HFFc6 (cell line): ENCODE data around the gene HHIPL2. TPM values are rescaled to one million over a fixed set of nuclear protein-coding genes. Genes with fewer than 3 reads are reported as not detected.

ENCODE experiments used
- DNase-seq: peaks from one replicate; pipeline ENCODE4 v3.0.0-alpha.2; 2018
- H3K27ac Mint-ChIP-seq: 2 replicates; pipeline ENCODE4 v1.8.0; 2020; ENCODE audit warnings: mild to moderate bottlenecking, mixed read lengths
- H3K27me3 Mint-ChIP-seq: 2 replicates; pipeline ENCODE4 v1.8.0; 2021; ENCODE audit warnings: mild to moderate bottlenecking, moderate library complexity, mixed read lengths; ENCODE audit not compliant: insufficient read depth
- H3K36me3 Mint-ChIP-seq: 2 replicates; pipeline ENCODE4 v1.8.0; 2021; ENCODE audit warnings: low read depth, mixed read lengths
- H3K4me1 Mint-ChIP-seq: 2 replicates; pipeline ENCODE4 v1.8.0; 2020; ENCODE audit warnings: low read depth, mixed read lengths
- H3K4me3 Mint-ChIP-seq: 2 replicates; pipeline ENCODE4 v1.8.0; 2020; ENCODE audit warnings: mild to moderate bottlenecking, moderate library complexity, mixed read lengths
- H3K9me3 Mint-ChIP-seq: 2 replicates; pipeline ENCODE4 v1.8.0; 2020; ENCODE audit warnings: mild to moderate bottlenecking, mixed read lengths
- CTCF ChIP-seq: fragments of 200-600 bp; sonication (generic); IDR thresholded peaks from 2 replicates; pipeline ENCODE4 v1.5.0; 2021; ENCODE audit warnings: antibody characterized with exemption, mild to moderate bottlenecking
- total RNA-seq, 6 experiments: library from RNA; stranded (reverse); fragmentation: NEBNext Ultra II Directional; extraction: Animal tissue kit (Norgen Biotek cat#: 25700); gene quantifications; 2 replicates in 1 of 6; 3 replicates in 5 of 6; pipeline ENCODE4 v1.2.3, GENCODE V29; 2021

Gene HHIPL2
- total RNA-seq, 6 experiments from 2014 or later, result 0.07 to 0.45 (median 0.31) TPM; not detected in 3

- Mint-ChIP-seq H3K36me3 (peaks cover 36% of the 10 kb centered on the region), H3K27me3 (no peaks in the 10 kb centered on the region), H3K4me1 (no peaks in the 10 kb centered on the region), H3K9me3 (no peaks in the 10 kb centered on the region), H3K4me3 (no peak overlapping the region), H3K27ac (no peak overlapping the region)
- no peak for DNase-seq
- TF ChIP-seq CTCF, result no peak
These were observed 22.9 kb upstream of the HHIPL2 start for GRCh38 chr1:222570837-222571236.

- Mint-ChIP-seq H3K36me3 (peaks cover 23% of the 10 kb centered on the region; the same call in 1 of the 2 replicates), H3K4me1 (peaks cover under 1% of the 10 kb centered on the region; the same call in 1 of the 2 replicates)
These were observed 13.8 kb upstream of the HHIPL2 start for GRCh38 chr1:222561656-222562055.

GRCh38 chr1:222557574-222557973, 9.7 kb upstream of the HHIPL2 start:
- Mint-ChIP-seq H3K27ac (no peak overlapping the region), H3K4me1 (peaks cover 10% of the 10 kb centered on the region), H3K36me3 (peaks cover 23% of the 10 kb centered on the region; the same call in 1 of the 2 replicates), H3K27me3 (no peaks in the 10 kb centered on the region; the same call in 1 of the 2 replicates), H3K9me3 (no peaks in the 10 kb centered on the region), H3K4me3 (no peak overlapping the region)
- no peak for DNase-seq
- TF ChIP-seq CTCF, result no peak

More at GRCh38 chr1:222561656-222562055, 13.8 kb upstream of the HHIPL2 start:
- H3K27ac Mint-ChIP-seq, result no peak overlapping the region
- no peak overlapping the region for H3K4me3 Mint-ChIP-seq
- H3K9me3 Mint-ChIP-seq, result no peaks in the 10 kb centered on the region
- H3K27me3 Mint-ChIP-seq, result no peaks in the 10 kb centered on the region
- peak; percentile 45; the same call in 1 of the 2 replicates for TF ChIP-seq CTCF
- DNase-seq, result no peak

GRCh38 chr1:222557148-222557547, 9.2 kb upstream of the HHIPL2 start:
- no peak for TF ChIP-seq CTCF
- H3K4me3 Mint-ChIP-seq, result no peak overlapping the region
- DNase-seq, result no peak

GRCh38 chr1:222555992-222556615, 8.2 kb upstream of the HHIPL2 start:
- Mint-ChIP-seq H3K27me3 (no peaks in the 10 kb centered on the region; the same call in 1 of the 2 replicates), H3K4me1 (peaks cover 10% of the 10 kb centered on the region), H3K9me3 (no peaks in the 10 kb centered on the region), H3K36me3 (peaks cover 19% of the 10 kb centered on the region; the same call in 1 of the 2 replicates), H3K4me3 (no peak overlapping the region), H3K27ac (no peak overlapping the region)
- DNase-seq, result no peak
- TF ChIP-seq CTCF, result no peak

More at GRCh38 chr1:222557148-222557547, 9.2 kb upstream of the HHIPL2 start:
- H3K27me3 Mint-ChIP-seq, result no peaks in the 10 kb centered on the region; the same call in 1 of the 2 replicates
- no peak overlapping the region for H3K27ac Mint-ChIP-seq
- H3K9me3 Mint-ChIP-seq, result no peaks in the 10 kb centered on the region
- H3K4me1 Mint-ChIP-seq, result peaks cover 10% of the 10 kb centered on the region
- H3K36me3 Mint-ChIP-seq, result peaks cover 23% of the 10 kb centered on the region; the same call in 1 of the 2 replicates
